Activated CD4-positive, CD25-positive, alpha-beta regulatory T cell treated with anti-CD3 and anti-CD28 coated beads, Interleukin-2, amount 50 U/mL, for 16 hours (primary cell): ENCODE results near the gene RING1.
"Not testable (repeated sequence)": the region's sequence is repeated elsewhere in the genome, so short reads cannot be mapped to it uniquely, and the experiment has no call there.

Experiments used
- DNase-seq: peaks from one replicate; pipeline ENCODE4 v3.0.0-alpha.2; 2020; ENCODE audit warnings: low read depth, low spot score

RING1 gene

DNA sequence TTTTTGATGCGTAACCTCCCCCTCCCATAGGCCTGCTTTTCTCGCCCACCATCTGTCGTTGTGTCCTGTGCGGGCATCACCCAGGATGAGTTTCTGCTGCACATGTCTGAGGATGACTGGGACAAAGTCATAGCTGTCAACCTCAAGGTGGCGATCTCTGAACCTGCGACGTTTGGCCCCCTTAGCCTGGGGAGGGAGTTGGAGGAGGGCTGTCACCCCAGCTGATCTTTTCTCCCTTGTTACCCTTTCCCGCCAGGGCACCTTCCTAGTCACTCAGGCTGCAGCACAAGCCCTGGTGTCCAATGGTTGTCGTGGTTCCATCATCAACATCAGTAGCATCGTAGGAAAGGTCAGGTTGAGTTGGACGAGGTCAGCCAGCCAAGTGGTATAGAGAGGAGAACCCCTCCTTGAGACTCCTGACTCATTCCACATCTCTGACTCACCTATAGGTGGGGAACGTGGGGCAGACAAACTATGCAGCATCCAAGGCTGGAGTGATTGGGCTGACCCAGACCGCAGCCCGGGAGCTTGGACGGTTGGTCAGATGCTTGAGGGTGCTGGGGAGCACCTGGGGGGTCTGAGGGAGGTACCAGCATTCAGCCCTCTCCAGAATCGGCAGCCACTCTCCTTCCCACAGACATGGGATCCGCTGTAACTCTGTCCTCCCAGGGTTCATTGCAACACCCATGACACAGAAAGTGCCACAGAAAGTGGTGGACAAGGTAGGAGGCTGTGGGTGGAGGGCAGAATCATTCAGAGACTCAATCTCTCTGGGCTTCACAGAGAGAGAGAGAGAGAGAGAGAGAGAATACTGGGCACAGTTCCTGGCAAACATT is 2.9 kb upstream of the RING1 start:
- DNase-seq = no peak

GRCh38 chr6:33206027-33206863 is 2.1 kb upstream of the RING1 start:
- no peak for DNase-seq

GRCh38 chr6:33206864-33207551 is 1.3 kb upstream of the RING1 start:
- no peak for DNase-seq

- DNase-seq = no peak
Observed at GRCh38 chr6:33207552-33208090, 679 bp upstream of the RING1 start.

DNA sequence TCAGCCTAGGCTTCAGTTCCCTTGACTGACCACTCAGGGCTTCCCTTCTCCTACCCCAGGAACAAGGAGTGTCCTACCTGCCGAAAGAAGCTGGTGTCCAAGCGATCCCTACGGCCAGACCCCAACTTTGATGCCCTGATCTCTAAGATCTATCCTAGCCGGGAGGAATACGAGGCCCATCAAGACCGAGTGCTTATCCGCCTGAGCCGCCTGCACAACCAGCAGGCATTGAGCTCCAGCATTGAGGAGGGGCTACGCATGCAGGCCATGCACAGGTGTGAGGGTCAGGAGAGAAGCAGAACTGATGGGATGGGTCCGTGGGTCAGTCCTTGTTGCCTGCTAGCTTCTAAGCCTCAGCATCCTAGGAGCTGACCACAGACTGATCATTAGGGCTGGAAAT is 1.6 kb downstream of the RING1 start:
- no peak for DNase-seq

DNA sequence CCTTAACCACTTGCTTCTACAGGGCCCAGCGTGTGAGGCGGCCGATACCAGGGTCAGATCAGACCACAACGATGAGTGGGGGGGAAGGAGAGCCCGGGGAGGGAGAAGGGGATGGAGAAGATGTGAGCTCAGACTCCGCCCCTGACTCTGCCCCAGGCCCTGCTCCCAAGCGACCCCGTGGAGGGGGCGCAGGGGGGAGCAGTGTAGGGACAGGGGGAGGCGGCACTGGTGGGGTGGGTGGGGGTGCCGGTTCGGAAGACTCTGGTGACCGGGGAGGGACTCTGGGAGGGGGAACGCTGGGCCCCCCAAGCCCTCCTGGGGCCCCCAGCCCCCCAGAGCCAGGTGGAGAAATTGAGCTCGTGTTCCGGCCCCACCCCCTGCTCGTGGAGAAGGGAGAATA is 2.8 kb downstream of the RING1 start:
- no peak for DNase-seq

GRCh38 chr6:33211666-33212422 is 3.5 kb downstream of the RING1 start:
- DNase-seq = no peak

- DNase-seq = no peak
Observed at GRCh38 chr6:33212857-33213165, 4.5 kb downstream of the RING1 start.

DNA sequence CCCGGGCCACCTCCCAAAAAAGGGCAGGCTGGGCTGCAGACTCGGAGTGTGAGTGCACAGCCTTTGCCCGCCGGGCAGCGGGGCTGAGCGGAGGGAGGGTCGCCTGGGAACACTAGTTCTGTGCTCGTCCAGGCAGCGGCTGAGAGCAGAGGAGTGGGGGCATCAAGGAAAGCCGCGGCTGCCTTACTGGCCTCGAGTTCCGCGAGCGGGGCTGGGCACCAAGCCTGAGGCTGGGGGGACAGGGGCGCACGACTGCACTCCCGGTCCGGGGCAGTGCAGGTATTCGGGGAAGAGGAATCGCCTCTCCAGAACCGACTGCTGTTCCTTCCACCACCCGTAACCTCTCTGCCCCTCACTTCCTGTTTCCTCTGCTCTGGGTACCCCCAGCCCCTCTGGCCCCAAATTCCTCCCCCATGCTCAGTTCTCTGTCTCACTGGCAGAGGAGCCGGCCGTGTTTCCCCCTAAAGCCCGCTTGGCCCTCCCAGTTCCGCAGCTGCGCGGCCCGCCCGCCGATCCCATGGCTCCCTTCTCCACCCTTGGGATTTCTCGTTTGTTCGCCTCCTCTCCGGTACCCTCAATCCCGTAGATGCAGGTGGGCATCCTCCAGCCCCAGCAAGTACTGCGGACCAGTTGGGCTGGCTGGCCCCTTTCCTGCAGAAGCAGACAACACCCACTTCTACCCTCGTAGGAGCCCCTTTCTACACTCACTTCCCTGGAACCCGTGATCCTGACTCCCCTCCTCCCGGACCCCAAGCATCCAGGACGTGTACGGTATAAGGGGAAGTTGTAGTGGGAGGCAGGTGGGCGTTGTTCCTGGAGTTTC is 5.1 kb downstream of the RING1 start:
- no peak for DNase-seq

DNA sequence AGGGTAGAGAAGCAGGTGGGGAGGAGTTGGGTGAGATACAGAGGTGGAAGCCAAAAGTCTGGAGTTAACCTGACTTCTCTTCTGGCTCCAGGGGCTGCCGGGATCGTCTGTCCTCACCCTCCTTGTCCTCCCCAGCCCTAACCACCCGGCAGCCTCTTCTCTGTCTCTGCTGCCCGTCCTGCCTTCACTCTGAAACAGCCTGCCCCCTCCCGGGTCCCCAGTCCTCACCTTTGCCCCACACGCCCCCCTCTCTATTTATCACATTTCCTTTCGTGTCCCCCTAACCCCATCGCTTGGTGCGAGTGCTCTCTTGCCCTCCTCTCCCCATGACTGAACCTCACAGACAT is 5.7 kb downstream of the RING1 start:
- no peak for DNase-seq

GRCh38 chr6:33215271-33216116 is 7.2 kb downstream of the RING1 start:
- no peak for DNase-seq

- DNase-seq = no peak
Observed at GRCh38 chr6:33216117-33216649, 7.9 kb downstream of the RING1 start.

GRCh38 chr6:33217246-33217645 is 8.9 kb downstream of the RING1 start:
- DNase-seq = no peak

GRCh38 chr6:33217681-33218080 is 9.4 kb downstream of the RING1 start:
- no peak for DNase-seq

GRCh38 chr6:33226503-33227120 is 18.3 kb downstream of the RING1 start:
- not testable (repeated sequence) for DNase-seq

GRCh38 chr6:33235221-33235634 is 26.9 kb downstream of the RING1 start:
- no peak for DNase-seq

- no peak for DNase-seq
Observed at GRCh38 chr6:33236328-33236727, 28.0 kb downstream of the RING1 start.

- no peak for DNase-seq
Observed at GRCh38 chr6:33236852-33237251, 28.6 kb downstream of the RING1 start.

DNA sequence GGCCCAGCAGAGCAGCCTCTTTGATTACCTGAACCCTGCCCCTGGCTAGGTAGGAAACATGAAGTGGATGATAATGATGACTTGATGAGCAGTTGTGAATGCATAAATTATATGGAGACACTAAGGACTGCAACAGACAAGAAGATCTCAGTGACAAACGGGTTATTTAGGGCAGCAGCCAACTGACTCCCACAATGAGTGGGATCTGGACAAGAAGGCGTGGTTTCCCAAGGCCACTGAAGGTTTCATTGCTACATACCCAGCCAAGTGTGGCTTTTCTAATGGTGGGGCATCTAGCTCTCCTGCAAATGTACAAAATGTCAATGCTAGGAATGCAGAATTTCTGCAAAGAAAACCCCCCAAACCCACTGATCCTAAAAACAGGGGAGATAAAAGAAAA is 29.4 kb downstream of the RING1 start:
- no peak for DNase-seq
